ENCODE data around the gene MUC12.
"Not testable (repeated sequence)": the region's sequence is repeated elsewhere in the genome, so short reads cannot be mapped to it uniquely, and the experiment has no call there.

MUC12 gene, protein sequence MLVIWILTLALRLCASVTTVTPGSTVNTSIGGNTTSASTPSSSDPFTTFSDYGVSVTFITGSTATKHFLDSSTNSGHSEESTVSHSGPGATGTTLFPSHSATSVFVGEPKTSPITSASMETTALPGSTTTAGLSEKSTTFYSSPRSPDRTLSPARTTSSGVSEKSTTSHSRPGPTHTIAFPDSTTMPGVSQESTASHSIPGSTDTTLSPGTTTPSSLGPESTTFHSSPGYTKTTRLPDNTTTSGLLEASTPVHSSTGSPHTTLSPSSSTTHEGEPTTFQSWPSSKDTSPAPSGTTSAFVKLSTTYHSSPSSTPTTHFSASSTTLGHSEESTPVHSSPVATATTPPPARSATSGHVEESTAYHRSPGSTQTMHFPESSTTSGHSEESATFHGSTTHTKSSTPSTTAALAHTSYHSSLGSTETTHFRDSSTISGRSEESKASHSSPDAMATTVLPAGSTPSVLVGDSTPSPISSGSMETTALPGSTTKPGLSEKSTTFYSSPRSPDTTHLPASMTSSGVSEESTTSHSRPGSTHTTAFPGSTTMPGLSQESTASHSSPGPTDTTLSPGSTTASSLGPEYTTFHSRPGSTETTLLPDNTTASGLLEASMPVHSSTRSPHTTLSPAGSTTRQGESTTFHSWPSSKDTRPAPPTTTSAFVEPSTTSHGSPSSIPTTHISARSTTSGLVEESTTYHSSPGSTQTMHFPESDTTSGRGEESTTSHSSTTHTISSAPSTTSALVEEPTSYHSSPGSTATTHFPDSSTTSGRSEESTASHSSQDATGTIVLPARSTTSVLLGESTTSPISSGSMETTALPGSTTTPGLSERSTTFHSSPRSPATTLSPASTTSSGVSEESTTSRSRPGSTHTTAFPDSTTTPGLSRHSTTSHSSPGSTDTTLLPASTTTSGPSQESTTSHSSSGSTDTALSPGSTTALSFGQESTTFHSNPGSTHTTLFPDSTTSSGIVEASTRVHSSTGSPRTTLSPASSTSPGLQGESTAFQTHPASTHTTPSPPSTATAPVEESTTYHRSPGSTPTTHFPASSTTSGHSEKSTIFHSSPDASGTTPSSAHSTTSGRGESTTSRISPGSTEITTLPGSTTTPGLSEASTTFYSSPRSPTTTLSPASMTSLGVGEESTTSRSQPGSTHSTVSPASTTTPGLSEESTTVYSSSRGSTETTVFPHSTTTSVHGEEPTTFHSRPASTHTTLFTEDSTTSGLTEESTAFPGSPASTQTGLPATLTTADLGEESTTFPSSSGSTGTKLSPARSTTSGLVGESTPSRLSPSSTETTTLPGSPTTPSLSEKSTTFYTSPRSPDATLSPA (N-terminal part only)

DNA sequence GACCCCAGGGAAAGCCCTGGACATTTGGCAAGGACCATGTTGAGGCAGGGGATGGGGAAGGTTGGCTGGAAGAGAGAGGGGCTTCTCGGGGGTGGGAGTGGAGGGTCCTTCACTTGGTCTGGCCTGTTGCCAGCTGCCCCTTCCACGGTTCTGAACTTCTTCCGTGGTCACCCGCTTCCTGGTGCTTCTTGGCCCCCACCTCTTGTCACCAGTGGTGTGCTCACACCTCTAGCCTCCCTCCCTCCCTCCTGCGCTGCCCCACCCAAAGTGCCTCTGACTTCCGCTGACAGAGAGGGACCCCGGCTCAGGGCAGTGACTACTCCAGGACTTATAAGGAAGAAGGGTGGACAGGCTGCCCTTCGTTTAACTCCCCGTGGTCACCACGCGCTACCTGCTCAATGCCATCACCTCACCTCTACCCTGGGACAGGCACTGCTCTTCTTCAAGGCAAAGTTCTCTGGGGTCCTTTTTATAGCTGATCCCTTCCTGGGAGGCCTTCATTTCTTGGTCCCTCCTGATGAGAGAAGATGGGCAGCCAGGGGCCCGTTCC is at the start of gene MUC12:
MUC12 (plus strand) TSS at position 500 of the 550 bp plus-strand sequence. CDS start 58 bp downstream, outside the sequence.
- H3K27ac ChIP-seq: no peak within 1 kb of the TSS
- H3K4me2 ChIP-seq: no peak within 1 kb of the TSS
- peaks cover 3 to 14% (median 6%) of the 10 kb centered on the region in 11 experiments; a peak in 12 of 22 replicates for H3K9me3 ChIP-seq (replicated peaks in 1 of 11)
- H4K20me1 ChIP-seq: peaks cover 0 to 19% (median 0%) of the 10 kb centered on the region in 11 experiments; a peak in 6 of 22 replicates
- H3K27me3 ChIP-seq: peaks cover 42 to 59% (median 52%) of the 10 kb centered on the region in 11 experiments
- no peak for TF ChIP-seq Cebpa-rat (IDR thresholded peaks at IDR 0.05)
- no peak within 1 kb of the TSS for H3K9ac ChIP-seq
- H3K4me1 ChIP-seq: peaks cover 0 to 9% (median 0%) of the 10 kb centered on the region in 10 experiments; a peak in 6 of 20 replicates
- no peak within 1 kb of the TSS for H3K4me3 ChIP-seq
- H3K36me3 ChIP-seq: no peaks in the 10 kb centered on the region

DNA sequence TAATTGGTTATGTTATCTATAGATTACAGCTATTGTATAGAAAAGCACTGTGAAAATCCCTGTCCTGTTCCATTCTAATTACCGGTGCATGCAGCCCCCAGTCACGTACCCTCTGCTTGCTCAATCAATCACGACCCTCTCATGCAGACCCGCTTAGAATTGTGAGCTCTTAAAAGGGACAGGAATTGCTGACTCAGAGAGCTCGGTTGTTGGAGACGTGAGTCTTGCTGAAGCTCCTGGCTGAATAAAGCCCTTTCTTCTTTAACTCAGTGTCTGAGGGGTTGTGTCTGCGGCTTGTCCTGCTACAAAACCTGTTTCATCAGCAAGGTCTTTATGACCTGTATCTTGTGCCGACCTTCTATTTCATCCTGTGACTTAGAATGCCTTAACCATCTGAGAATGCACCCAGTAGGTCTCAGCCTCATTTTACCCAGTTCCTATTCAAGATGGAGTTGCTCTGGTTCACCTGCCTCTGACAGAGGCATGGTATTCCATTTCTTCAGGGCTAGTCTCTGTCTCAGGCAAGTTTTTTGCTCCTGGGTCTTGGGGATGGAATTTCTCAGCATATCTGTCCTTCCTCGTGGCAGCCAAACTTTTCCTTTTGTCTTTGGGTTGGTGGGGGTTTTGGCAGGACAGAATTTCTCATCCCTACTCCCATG is 49.5 kb upstream of the MUC12 start:
- H3K9ac ChIP-seq, H3K4me2 ChIP-seq: not testable (repeated sequence)

DNA sequence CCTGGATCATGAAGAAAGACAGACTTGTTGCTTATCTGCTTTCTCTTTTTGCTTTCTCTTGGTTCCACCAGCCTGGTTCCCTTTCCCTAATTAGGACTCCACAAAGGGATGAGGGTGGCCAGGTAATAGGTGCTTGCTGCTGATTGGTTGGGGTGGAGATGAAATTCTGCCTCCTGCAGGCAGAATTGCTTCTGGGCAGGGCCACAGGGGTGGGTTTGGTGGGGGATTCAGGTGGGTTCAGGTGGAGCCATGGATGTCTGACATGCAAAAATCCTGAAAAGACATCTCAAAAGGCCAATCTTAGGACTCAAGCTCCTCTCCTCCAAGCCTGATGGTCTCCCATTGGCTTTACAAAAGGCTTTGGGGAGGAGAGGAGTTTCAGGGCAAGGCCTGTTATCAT is 48.3 kb upstream of the MUC12 start:
- Histone ChIP-seq H3K4me3 (no peak overlapping the region), H4K20me1 (no peaks in the 10 kb centered on the region), H3K9me3 (replicated peaks in 1 of 11) (no peaks in the 10 kb centered on the region), H3K4me1 (no peaks in the 10 kb centered on the region), H3K4me2 (no peak overlapping the region), H3K27me3 (no peaks in the 10 kb centered on the region), H3K9ac (no peak overlapping the region), H3K27ac (no peak overlapping the region), H3K36me3 (no peaks in the 10 kb centered on the region)
- no peak for TF ChIP-seq Cebpa-rat (IDR thresholded peaks at IDR 0.05)

More for the DNA sequence above, 49.5 kb upstream of the MUC12 start:
- not testable (repeated sequence) for H3K9me3 ChIP-seq (replicated peaks in 1 of 11); H3K4me3 ChIP-seq; H3K27ac ChIP-seq; H3K27me3 ChIP-seq; H3K36me3 ChIP-seq; H3K4me1 ChIP-seq; H4K20me1 ChIP-seq

DNA sequence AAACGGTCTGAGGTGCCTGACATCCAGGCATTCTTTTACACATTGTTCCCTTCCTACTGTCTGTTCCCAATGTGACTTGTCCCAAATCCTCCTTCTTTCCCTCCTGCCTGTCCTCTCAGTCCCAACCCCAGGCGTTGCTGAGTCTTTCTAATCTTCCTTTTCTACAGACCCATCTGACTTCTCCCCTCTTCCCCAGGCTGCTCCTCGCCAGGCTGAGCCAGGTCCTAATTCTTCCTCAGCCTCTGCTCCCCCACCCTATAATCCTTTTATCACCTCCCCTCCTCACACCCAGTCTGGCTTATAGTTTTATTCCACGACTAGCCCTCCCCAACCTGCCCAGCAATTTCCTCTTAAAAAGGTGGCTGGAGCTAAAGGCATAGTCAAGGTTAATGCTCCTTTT is 45.7 kb upstream of the MUC12 start:
- not testable (repeated sequence) for H3K9me3 ChIP-seq (replicated peaks in 1 of 11); H3K4me3 ChIP-seq; H3K36me3 ChIP-seq; H3K27ac ChIP-seq; H3K27me3 ChIP-seq; H3K9ac ChIP-seq; H3K4me2 ChIP-seq; H3K4me1 ChIP-seq; H4K20me1 ChIP-seq

DNA sequence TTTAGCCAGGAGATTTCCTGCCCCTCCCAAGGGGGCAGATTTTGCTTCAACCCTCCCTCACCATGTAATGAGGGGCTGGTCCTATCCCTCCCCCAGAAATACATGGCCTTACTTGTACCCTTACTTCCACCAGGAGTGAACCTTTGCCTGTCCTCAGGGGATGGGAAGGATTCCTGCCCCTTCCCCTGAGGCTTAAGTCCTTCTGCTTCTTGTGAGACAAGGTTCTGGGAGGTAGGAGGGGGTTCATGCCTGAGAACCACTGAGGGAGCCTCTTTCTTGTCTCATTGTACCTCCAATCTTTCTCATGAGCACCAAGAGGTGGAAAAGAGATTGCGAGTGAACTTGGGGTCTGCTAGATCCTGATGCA is 39.6 kb upstream of the MUC12 start:
- Histone ChIP-seq H3K27ac (no peak overlapping the region), H3K36me3 (no peaks in the 10 kb centered on the region), H3K27me3 (no peaks in the 10 kb centered on the region), H3K4me2 (no peak overlapping the region), H4K20me1 (no peaks in the 10 kb centered on the region), H3K9me3 (replicated peaks in 1 of 11) (peaks cover 7 to 18% (median 14%) of the 10 kb centered on the region in 11 experiments; a peak in 19 of 22 replicates), H3K4me1 (peaks cover 0 to 6% (median 0%) of the 10 kb centered on the region in 10 experiments; a peak in 1 of 20 replicates), H3K9ac (no peak overlapping the region), H3K4me3 (no peak overlapping the region)
- no peak for TF ChIP-seq Cebpa-rat (IDR thresholded peaks at IDR 0.05)

DNA sequence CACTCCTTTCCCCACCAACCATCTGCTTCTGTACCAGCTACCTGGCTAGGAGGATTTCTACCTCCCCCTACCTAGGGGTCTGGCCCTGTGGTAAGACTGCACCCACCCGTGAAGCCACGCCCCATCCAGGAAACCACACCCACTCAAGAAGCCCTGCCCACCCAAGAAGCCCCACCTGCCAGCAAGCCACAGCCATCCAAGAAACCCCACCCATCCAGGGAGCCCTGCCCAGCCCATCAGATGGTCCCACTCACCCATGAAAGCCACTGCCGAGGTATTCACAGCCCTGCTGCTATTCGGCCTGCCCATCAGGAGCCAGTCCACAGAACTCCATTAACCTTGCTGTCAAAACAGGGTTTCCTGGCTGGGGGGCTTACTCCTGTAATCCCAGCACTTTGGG is 35.6 kb upstream of the MUC12 start:
- Histone ChIP-seq H3K36me3 (no peaks in the 10 kb centered on the region), H3K27me3 (no peaks in the 10 kb centered on the region), H3K4me2 (0 out of 22 replicates have a peak overlapping the region, but pooled peaks of 2 of the 11 experiments have one; percentile 1 to 5), H3K27ac (no peak overlapping the region), H3K4me1 (peaks cover 0 to 6% (median 0%) of the 10 kb centered on the region in 10 experiments; a peak in 1 of 20 replicates), H4K20me1 (no peaks in the 10 kb centered on the region), H3K9me3 (replicated peaks in 1 of 11) (peaks cover 8 to 23% (median 15%) of the 10 kb centered on the region in 11 experiments; a peak in 19 of 22 replicates), H3K9ac (no peak overlapping the region), H3K4me3 (no peak overlapping the region)
- no peak for TF ChIP-seq Cebpa-rat (IDR thresholded peaks at IDR 0.05)

DNA sequence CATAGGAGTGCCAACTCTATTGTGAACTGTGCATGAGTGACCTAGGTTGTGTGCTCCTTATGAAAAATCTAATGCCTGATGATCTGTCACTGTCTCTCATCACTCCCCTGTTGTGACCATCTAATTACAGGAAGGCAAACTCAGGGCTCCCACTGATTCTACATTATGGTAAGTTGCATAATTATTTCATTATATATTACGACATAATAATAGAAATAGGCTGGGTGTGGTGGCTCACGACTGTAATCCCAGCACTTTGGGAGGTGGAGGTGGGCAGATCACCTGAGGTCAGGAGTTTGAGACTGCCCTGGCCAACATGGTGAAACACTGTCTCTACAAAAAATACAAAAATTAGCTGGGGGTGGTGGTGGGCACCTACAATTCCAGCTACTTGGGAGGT is 34.0 kb upstream of the MUC12 start:
- H4K20me1 ChIP-seq: not testable (repeated sequence)
- TF ChIP-seq Cebpa-rat (IDR thresholded peaks at IDR 0.05): peak in 4 of 11 experiments; percentile 13 to 57 (median 29); a peak in 4 of 22 replicates

DNA sequence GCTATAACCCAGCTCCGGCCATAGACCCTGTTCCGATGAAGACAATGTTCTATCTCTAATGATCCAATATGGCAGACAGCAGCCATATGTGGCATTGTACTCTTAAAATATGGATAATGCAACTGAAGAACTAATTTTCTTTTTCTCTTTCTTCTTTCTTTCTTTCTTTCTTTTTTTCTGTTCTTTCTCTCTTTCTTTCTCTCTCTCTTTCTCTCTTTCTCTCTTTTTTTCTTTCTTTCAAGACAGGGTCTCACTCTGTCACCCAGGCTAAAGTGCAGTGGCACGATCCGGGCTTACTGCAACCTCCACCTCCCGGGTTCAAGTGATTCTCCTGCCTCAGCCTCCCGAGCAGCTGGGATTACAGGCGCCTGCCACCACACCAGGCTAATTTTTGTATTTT is 33.2 kb upstream of the MUC12 start:
- not testable (repeated sequence) for H3K4me1 ChIP-seq, H3K4me2 ChIP-seq, H3K27me3 ChIP-seq, H3K27ac ChIP-seq, H3K9ac ChIP-seq, H3K4me3 ChIP-seq, H4K20me1 ChIP-seq, H3K36me3 ChIP-seq
- peaks cover 13 to 40% (median 26%) of the 10 kb centered on the region in 11 experiments for H3K9me3 ChIP-seq (replicated peaks in 1 of 11)

More for the DNA sequence above, 34.0 kb upstream of the MUC12 start:
- H3K27ac ChIP-seq, H3K9ac ChIP-seq, H3K4me1 ChIP-seq, H3K36me3 ChIP-seq, H3K4me2 ChIP-seq, H3K4me3 ChIP-seq, H3K27me3 ChIP-seq: not testable (repeated sequence)
- peaks cover 13 to 35% (median 26%) of the 10 kb centered on the region in 11 experiments for H3K9me3 ChIP-seq (replicated peaks in 1 of 11)

All from BLaER1 treated with 17β-estradiol and CSF1 and Interleukin-3, amounts not matched to agents 10 nM and 100 nM (cell line).